ENCODE measurements around the gene FBXL22.

Gene FBXL22

GRCh38 chr15:63597038-63597790 lies at the start of gene FBXL22:
FBXL22 (plus strand) TSS chr15:63597387; CDS start chr15:63597393, 6 bp downstream.
- FAIRE-seq = no peak

- FAIRE-seq = no peak
Observed at GRCh38 chr15:63551400-63551799, 45.8 kb upstream of the FBXL22 start.

- no peak for FAIRE-seq
Observed at GRCh38 chr15:63553388-63553791, 43.8 kb upstream of the FBXL22 start.

- FAIRE-seq = no peak
Observed at GRCh38 chr15:63554337-63554927, 42.8 kb upstream of the FBXL22 start.

GRCh38 chr15:63555507-63555906 lies 41.7 kb upstream of the FBXL22 start:
- FAIRE-seq = no peak

- FAIRE-seq = no peak
Observed at GRCh38 chr15:63556246-63556645, 40.9 kb upstream of the FBXL22 start.

GRCh38 chr15:63556736-63557135 lies 40.5 kb upstream of the FBXL22 start:
- no peak for FAIRE-seq

- no peak for FAIRE-seq
Observed at GRCh38 chr15:63559753-63560152, 37.4 kb upstream of the FBXL22 start.

GRCh38 chr15:63560741-63561448 lies 36.3 kb upstream of the FBXL22 start:
- no peak for FAIRE-seq

- FAIRE-seq = no peak
Observed at GRCh38 chr15:63564093-63564492, 33.1 kb upstream of the FBXL22 start.

GRCh38 chr15:63565536-63566186 lies 31.5 kb upstream of the FBXL22 start:
- no peak for FAIRE-seq

GRCh38 chr15:63572749-63573464 lies 24.3 kb upstream of the FBXL22 start:
- FAIRE-seq = no peak

GRCh38 chr15:63573533-63573932 lies 23.7 kb upstream of the FBXL22 start:
- no peak for FAIRE-seq

GRCh38 chr15:63575312-63575711 lies 21.9 kb upstream of the FBXL22 start:
- no peak for FAIRE-seq

GRCh38 chr15:63576441-63576840 lies 20.7 kb upstream of the FBXL22 start:
- no peak for FAIRE-seq

GRCh38 chr15:63582179-63582578 lies 15.0 kb upstream of the FBXL22 start:
- FAIRE-seq = no peak

- no peak for FAIRE-seq
Observed at GRCh38 chr15:63582718-63583426, 14.3 kb upstream of the FBXL22 start.

GRCh38 chr15:63586790-63587189 lies 10.4 kb upstream of the FBXL22 start:
- FAIRE-seq = no peak

GRCh38 chr15:63587527-63587926 lies 9.7 kb upstream of the FBXL22 start:
- no peak for FAIRE-seq

- no peak for FAIRE-seq
Observed at GRCh38 chr15:63588826-63589225, 8.4 kb upstream of the FBXL22 start.

- no peak for FAIRE-seq
Observed at GRCh38 chr15:63593705-63594671, 3.2 kb upstream of the FBXL22 start.
